Kidney (tissue), 14 donors: Measurements from ENCODE around the gene MMP15. TPM values are rescaled to one million over a fixed set of nuclear protein-coding genes. Genes with fewer than 3 reads are reported as not detected.

Source experiments
- DNase-seq, 5 donors: peaks; one replicate each; pipeline ENCODE4 v3.0.0-alpha.2; 2013 to 2020
- FAIRE-seq: peaks from 2 replicates; lab custom pipeline; 2012; peaks lifted over from hg19 to GRCh38; lab: Jason Lieb, UNC
- H3K27ac ChIP-seq, 2 donors: one replicate each; pipeline ENCODE4 v1.7.0; 2013; ENCODE audit warnings: low read depth in 2 of 2, low read length in 2 of 2, inconsistent platforms in 1 of 2
- H3K27me3 ChIP-seq: one replicate; pipeline ENCODE4 v1.7.1; 2013; ENCODE audit warnings: low read length, inconsistent platforms; ENCODE audit not compliant: control insufficient read depth, insufficient read depth
- H3K36me3 ChIP-seq, 3 donors: one replicate each; pipeline versions ENCODE4 v1.7.0 to v1.7.1; 2013; ENCODE audit warnings: low read length in 3 of 3, control low read depth in 1 of 3, inconsistent platforms in 1 of 3; ENCODE audit not compliant: insufficient read depth in 3 of 3, control insufficient read depth in 2 of 3
- H3K4me1 ChIP-seq, 3 donors: one replicate each; pipeline versions ENCODE4 v1.7.0 to v1.7.1; 2013; ENCODE audit warnings: low read length in 3 of 3, inconsistent platforms in 1 of 3, low read depth in 1 of 3; ENCODE audit not compliant: control insufficient read depth in 2 of 3, insufficient read depth in 2 of 3
- H3K4me3 ChIP-seq, 3 donors: one replicate each; pipeline versions ENCODE4 v1.7.0 to v1.8.1; 2013; ENCODE audit warnings: low read length in 3 of 3, control low read depth in 1 of 3, inconsistent platforms in 1 of 3
- H3K9ac ChIP-seq, 3 donors: one replicate each; pipeline versions ENCODE4 v1.7.0 to v1.7.1; 2013; ENCODE audit warnings: low read length in 3 of 3, control low read depth in 1 of 3, inconsistent platforms in 1 of 3
- H3K9me3 ChIP-seq, 3 donors: one replicate each; pipeline versions ENCODE4 v1.7.0 to v1.7.1; 2013; ENCODE audit warnings: low read length in 3 of 3, control low read depth in 1 of 3, inconsistent platforms in 1 of 3; ENCODE audit not compliant: control insufficient read depth in 2 of 3, insufficient read depth in 1 of 3
- CTCF ChIP-seq: IDR thresholded peaks from 3 replicates; pipeline ENCODE4 v1.5.1; 2012; ENCODE audit warnings: mild to moderate bottlenecking, moderate library complexity, borderline replicate concordance; ENCODE audit not compliant: insufficient read depth; ENCODE audit errors: extremely low read depth
- intact Hi-C: fragments of 100-400 bp; cut with DNase I; formaldehyde crosslinking; loops from one replicate; pipeline ENCODE4 v1.11.1; 2022
- polyA plus RNA-seq: library from polyadenylated mRNA; stranded (reverse); fragments of 350-450 nt; fragmentation: Illumina TruSeq; extraction: RNeasy Lipid Tissue Mini Kit (QIAGEN cat#74804); gene quantifications from one replicate; pipeline ENCODE4 v1.2.3, GENCODE V29; 2014; ENCODE audit warnings: low read depth, low replicate concordance; ENCODE audit not compliant: insufficient read depth
- total RNA-seq: library from RNA; stranded (reverse); fragmentation: NEBNext Ultra II Directional; extraction: Animal tissue kit (Norgen Biotek cat#: 25700); gene quantifications from one replicate; pipeline ENCODE4 v1.2.1, GENCODE V29; 2021
- donor health status: control.
- donor health status: control.
- donor health status: control.
- donor health status: control.
- donor health status: control.
- donor health status: DM: yes; HTN: yes; CAD: no.
- donor health status: Normal renal cell carcinoma (clear cell type).

MMP15 gene
- total and polyA plus RNA-seq, 2 donors from 2014 or later: 19.1 to 31.4 TPM

- Histone ChIP-seq H3K27me3 (no peaks in the 10 kb centered on the region), H3K9me3 (no peaks in the 10 kb centered on the region), H3K27ac (no peak overlapping the region), H3K4me3 (no peak overlapping the region), H3K9ac (no peak overlapping the region), H3K4me1 (no peaks in the 10 kb centered on the region), H3K36me3 (peaks cover 0 to 19% (median 10%) of the 10 kb centered on the region in 3 donors)
- FAIRE-seq: no peak
- TF ChIP-seq CTCF: no peak
- intact Hi-C loops: no loop called here
- DNase-seq: no peak
Observed at GRCh38 chr16:58046936-58047335, 21.4 kb downstream of the MMP15 start.

GRCh38 chr16:58047557-58048348 lies 22.2 kb downstream of the MMP15 start:
- peak in 3 of 5 donors; percentile 22 to 58 (median 57) for DNase-seq
- no peak for TF ChIP-seq CTCF
- Histone ChIP-seq H3K4me3 (no peak overlapping the region), H3K9me3 (no peaks in the 10 kb centered on the region), H3K9ac (no peak overlapping the region), H3K27ac (no peak overlapping the region), H3K4me1 (no peaks in the 10 kb centered on the region), H3K36me3 (peaks cover 0 to 15% (median 6%) of the 10 kb centered on the region in 3 donors), H3K27me3 (no peaks in the 10 kb centered on the region)
- FAIRE-seq: no peak
- intact Hi-C loops: no loop called here

GRCh38 chr16:58048494-58049231 lies 23.1 kb downstream of the MMP15 start:
- Histone ChIP-seq H3K27ac (no peak overlapping the region), H3K4me1 (no peaks in the 10 kb centered on the region), H3K9me3 (no peaks in the 10 kb centered on the region), H3K4me3 (no peak overlapping the region), H3K36me3 (peaks cover 0 to 8% (median 2%) of the 10 kb centered on the region in 3 donors), H3K27me3 (no peaks in the 10 kb centered on the region), H3K9ac (no peak overlapping the region)
- FAIRE-seq (no peak), DNase-seq (no peak)
- intact Hi-C loops: no loop called here
- no peak for TF ChIP-seq CTCF
